NCI-H146 treated with DMSO at 0.1 percent for 48 hours (cell line): ENCODE measurements around the gene SPI1.

Source experiments
- DNase-seq: peaks from one replicate; lab custom pipeline; 2025; ENCODE audit not compliant: unreplicated experiment; lab: John Stamatoyannopoulos, UW

Gene SPI1

DNA sequence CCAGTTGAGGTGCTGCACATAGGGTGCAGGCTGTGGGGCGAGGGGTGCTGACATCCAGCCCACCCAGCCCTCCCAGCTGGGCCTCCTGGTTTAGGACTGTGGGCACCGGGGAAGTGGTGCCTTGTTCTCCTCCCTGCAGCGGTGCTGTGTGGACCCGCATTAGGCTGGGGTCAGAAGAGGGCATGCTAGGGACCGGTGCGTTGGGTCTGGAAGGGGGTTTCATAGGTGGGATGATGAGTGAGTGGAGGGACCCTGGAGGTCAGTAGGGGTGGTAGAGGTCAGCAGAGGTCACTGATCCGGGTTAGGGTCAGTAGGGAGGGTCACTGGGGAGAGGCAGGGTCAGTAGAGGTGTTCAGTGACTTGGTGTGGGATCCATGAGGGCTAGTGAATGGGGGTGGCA is 19.2 kb downstream of the SPI1 start:
- DNase-seq: no peak

- no peak for DNase-seq
These were observed 19.7 kb downstream of the SPI1 start for GRCh38 chr11:47358731-47359051.

DNA sequence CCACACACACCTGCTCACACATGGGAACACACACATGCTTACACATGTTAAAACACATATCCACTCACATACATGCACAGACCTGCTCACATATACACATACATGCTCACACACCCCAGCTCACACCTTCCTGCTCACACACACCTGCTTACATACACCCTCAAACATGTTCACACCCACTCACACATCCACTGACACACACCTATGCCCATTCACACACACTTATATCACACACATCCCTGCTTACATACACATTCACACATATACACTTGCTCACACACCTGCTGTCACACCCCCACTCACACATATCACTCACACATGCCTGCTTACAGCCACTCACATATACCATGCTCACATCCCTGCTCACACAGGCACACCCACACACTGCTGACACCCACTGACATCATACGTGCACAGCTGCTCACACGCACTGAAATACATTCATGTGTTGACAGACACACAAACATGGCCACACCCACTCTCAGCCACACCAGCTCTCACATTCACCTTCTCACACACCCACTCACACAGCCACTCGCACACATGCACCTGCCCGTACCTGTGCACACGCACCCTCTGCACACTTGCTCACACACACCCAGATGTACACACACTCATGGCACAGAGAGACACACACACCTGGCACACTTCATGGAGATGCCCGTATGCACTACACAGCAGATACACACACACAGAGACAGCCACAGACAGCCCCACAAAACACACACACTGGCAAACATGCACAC is 20.2 kb downstream of the SPI1 start:
- DNase-seq: no peak

- no peak for DNase-seq
These were observed 21.4 kb downstream of the SPI1 start for GRCh38 chr11:47356998-47357329.

GRCh38 chr11:47356129-47356997 is 22.0 kb downstream of the SPI1 start:
- DNase-seq: no peak

DNA sequence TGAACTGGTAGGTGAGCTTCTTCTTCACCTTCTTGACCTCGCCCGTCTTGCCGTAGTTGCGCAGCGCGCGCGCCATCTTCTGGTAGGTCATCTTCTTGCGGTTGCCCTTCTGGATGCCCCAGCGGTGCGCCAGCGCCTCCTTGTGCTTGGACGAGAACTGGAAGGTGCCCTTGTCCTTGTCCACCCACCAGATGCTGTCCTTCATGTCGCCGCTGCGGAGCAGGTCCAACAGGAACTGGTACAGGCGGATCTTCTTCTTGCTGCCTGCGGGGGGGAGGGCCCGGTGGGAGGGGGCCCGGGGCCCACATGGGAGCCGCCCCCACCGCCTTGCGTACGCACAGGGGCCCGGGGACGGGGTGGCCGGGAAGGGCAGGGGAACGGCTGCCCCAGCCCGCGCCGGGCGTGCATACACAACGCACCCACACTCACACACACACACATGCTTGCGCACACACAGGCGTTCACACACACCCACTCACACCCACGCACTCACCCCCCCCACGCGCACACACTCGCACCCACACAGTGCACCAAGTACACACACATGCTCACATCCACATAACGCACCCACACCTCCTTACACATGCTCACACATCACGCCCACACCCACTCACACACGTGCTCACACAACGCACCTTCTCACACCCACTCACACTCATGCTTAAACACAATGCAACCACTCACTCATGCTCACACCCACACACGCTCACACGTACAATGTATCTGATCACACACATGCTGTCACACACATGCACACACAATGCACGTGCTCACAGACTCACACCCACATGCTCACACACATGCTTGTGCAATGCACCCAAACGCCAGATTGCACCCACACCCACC is 22.8 kb downstream of the SPI1 start:
- DNase-seq: peak; percentile 88

- DNase-seq: no peak
These were observed 23.4 kb downstream of the SPI1 start for GRCh38 chr11:47354913-47355282.

GRCh38 chr11:47353978-47354774 is 24.2 kb downstream of the SPI1 start:
- no peak for DNase-seq

GRCh38 chr11:47352556-47352955 is 25.8 kb downstream of the SPI1 start, which contains the start of gene MYBPC3:
TSS of gene MYBPC3 (minus strand) at chr11:47352702. CDS start at chr11:47352647, 55 bp downstream.
- no peak for DNase-seq

DNA sequence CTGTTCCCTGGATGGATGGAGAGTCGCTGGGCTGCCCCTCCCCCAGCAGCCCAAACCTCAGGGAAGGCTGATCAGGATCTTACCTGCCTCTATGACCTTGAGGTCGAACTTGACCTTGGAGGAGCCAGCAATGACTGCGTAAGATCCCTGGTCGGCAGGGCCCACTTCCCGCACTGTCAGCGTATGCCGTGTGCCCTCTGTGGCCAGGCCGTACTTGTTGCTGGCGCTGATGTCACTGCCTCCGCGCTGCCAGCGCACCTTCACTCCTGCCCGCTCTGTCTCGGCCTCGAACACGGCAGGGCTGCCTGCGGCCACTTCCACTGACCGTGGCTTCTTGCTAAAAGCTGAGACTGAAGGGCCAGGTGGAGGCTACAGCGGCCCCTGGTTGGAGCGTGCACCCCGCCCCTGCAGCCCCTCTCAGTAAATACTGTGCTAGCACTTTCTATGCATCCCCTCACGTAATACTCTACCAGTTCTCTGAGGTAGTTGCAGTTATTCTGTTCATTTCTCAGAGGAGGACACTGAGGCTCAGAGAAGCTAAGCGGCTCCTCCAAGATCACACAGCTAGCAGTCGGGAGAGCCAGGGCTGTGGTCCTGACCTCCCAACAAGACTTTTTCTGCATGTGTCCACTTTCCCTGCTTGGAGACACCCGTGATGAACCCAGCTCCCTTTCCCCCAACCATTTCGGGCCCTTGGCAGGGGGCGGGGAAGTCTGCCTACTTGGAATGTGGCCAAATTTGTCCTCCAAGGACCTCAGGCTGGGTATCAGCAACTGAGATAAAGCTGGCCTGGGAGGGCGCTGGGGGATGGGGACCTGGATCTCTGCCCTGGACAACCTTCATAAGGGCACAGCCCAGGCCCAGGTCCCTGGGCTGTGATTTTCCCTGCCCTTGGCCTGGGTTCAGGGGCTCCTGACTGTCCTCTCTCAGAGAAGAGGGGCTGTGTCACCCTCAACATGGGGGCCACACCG is 26.9 kb downstream of the SPI1 start:
- no peak for DNase-seq

- no peak for DNase-seq
These were observed 28.0 kb downstream of the SPI1 start for GRCh38 chr11:47350315-47350714.

DNA sequence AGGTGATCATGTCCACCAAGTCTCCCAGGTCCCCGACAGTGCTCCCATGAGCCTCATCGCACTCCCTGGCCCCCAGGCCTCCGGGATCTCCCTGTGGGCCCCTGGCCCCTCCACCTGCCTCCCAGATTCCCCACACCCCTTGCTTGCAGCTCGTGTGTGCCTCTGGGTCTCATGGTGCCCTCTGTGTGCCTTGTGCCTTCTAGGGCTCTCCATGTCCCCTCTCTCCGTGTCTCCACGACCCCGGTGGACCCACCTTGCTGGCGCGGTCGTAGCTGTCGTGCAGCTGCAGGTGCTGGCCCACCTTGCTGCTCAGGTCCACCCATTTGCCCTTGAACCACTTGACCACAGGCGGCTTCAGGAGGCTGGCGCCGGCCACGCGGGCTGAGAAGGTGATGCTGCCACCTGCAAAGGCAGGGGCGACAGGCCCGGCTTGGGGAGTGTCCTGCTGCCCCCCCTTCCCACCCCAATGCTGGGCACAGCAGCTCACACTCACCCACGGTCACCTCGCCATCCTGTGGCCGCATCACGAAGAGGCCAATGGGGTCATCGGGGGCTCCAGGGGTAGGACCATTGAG is 28.7 kb downstream of the SPI1 start:
- DNase-seq: no peak

DNA sequence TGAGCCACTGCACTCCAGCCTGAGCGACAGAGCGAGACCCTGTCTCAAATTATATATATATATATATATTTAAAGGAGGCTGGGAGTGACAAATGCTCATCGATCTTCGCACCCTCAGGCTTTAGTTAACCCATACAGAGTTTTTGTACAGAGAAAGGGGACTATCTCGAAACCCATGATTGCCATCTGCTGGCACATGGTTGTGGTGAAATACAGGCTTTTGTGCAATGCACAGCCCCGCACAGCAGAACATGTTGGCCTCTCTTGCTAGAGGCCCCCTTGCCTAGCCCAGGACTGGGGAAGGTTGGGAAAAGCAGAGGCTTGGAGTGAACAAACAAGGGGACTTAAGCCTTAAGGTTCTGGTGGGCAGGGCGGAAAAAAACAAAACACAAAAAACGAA is 29.5 kb downstream of the SPI1 start:
- no peak for DNase-seq

DNA sequence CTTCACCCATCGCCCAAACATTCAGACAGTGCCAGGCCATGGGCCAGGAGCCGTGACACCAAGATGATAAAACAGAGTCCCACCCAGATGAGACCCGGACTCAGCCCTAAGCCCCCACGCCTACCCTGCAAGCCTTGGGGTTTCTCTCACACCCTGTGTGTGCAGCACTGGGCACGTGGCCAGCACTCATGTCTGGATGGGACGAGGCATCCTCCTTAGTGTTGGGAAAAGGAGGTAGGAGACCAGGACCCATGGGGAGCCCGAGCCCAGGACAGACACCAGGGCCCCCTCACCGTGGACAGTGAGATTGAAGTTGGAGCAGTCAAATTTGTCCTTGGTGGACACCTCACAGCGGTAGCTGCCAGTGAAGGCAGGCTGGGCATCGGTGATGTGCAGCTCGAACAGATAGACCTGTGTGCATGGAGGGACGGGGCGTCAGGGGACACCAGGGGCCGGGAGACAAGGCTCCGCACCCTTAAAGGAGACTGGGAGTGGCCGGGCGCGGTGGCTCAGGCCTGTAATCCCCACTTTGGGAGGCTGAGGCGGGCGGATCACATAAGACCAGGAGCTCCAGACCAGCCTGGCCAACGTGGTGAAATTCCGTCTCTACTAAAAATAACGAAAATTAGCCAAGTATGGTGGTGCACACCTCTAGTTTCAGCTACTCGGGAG is 30.1 kb downstream of the SPI1 start:
- DNase-seq: no peak

DNA sequence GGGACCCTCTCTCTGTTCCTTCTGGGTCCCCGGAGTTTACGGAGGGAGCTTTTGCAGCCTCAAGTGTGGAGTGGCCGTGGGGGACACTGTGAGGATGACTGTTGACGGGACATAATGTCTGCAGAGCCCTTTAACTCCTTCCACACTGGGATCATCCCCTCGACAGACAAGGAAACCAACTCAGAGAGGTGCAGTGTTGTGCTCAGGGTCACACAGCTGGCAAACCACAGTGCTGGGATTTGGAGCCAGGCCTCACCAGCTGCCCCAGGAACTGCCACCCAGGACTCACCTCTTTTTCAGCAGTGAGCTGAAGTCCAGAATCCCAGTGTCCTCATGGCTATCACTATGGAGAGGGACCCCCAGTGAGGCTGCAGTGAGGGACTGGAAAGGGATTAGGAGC is 31.2 kb downstream of the SPI1 start:
- DNase-seq: no peak

GRCh38 chr11:47345890-47346563 is 32.3 kb downstream of the SPI1 start:
- no peak for DNase-seq

DNA sequence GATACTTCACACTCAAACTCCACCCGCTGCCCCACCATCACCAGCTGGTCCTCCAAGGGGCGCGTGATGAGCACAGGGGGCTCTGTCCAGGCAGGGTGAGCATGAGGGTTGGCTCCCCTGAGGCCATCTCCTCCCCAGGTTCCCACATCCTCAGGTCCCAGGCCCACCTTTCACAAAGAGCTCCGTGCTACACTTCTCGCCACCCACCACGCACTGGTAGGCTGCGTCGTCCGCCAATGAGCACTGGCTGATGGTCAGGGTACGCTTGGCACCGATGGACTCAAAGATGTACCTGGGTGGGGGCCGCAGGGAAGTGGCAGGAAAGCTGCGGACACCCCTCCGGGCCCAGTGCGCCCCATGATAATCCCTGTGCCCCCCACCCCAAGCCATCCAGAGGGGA is 35.5 kb downstream of the SPI1 start:
- DNase-seq: no peak
